PFSK-1 (cell line): ENCODE data around the gene PELI2.

Source experiments
- POLR2AphosphoS5 ChIP-seq: IDR thresholded peaks from 2 replicates; pipeline ENCODE4 v1.6.1; 2012; ENCODE audit warnings: low read depth, mild to moderate bottlenecking, control low read depth, low read length, moderate library complexity
- REST ChIP-seq, 2 experiments: IDR thresholded peaks; 2 replicates each; pipeline versions ENCODE4 v1.6.1 to v1.8.0; 2011 to 2012; ENCODE audit warnings: low read depth in 2 of 2, low read length in 2 of 2, control low read depth in 1 of 2, inconsistent platforms in 1 of 2, mild to moderate bottlenecking in 1 of 2, moderate library complexity in 1 of 2; ENCODE audit not compliant: insufficient read depth in 1 of 2
- SIN3A ChIP-seq: IDR thresholded peaks from 2 replicates; pipeline ENCODE4 v1.6.1; 2012; ENCODE audit warnings: mild to moderate bottlenecking, low read length, moderate library complexity, borderline replicate concordance; ENCODE audit not compliant: insufficient read depth
- TAF1 ChIP-seq: IDR thresholded peaks from 2 replicates; pipeline ENCODE4 v1.6.1; 2012; ENCODE audit warnings: low read length, control low read depth, borderline replicate concordance; ENCODE audit not compliant: insufficient read depth

GRCh38 chr14:56273951-56274350 is 155.7 kb downstream of the PELI2 start:
- TF ChIP-seq POLR2AphosphoS5 (no peak), REST (IDR thresholded peaks at IDR 0.05; ENCODE audit: insufficient read depth in 1 of 2, low read depth in 2 of 2, low read length in 2 of 2) (no peak), SIN3A (no peak), TAF1 (no peak)
